ENCODE data around the gene PLEKHM1.
"Not testable (repeated sequence)": the region's sequence is repeated elsewhere in the genome, so short reads cannot be mapped to it uniquely, and the experiment has no call there.

The PLEKHM1 gene

DNA sequence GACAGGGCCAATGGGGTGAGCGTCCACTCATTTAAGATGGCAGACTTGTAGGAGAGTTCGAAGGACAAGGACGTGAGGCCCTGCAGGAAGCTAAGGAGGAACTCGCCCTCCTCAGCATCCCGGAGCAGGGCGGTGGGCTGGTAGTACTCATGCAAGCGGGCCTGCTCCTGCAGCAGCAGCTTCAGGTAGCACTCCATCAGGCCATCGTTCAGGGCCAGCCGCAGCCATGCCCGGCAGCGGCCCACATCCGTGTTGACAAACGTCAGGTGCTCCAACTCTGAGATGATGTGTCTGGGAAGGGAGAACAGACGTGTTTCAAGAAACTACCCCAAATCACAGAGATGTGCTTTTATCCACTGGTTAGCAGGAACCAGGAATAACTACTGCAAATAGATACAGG is 15.1 kb downstream of the PLEKHM1 start:
- not testable (repeated sequence) for H3K4me3 ChIP-seq (replicated peaks in 1 of 2; ENCODE audit: low read depth in 2 of 2, low read length in 2 of 2); DNase-seq (ENCODE audit: low read depth in 2 of 2)

GRCh38 chr17:45472249-45472648 is 18.3 kb downstream of the PLEKHM1 start:
- DNase-seq (ENCODE audit: low read depth in 2 of 2); H3K4me3 ChIP-seq (replicated peaks in 1 of 2; ENCODE audit: low read depth in 2 of 2, low read length in 2 of 2): not testable (repeated sequence)

- DNase-seq (ENCODE audit: low read depth in 2 of 2); H3K4me3 ChIP-seq (replicated peaks in 1 of 2; ENCODE audit: low read depth in 2 of 2, low read length in 2 of 2): not testable (repeated sequence)
Observed at GRCh38 chr17:45469204-45469563, 21.3 kb downstream of the PLEKHM1 start.

GRCh38 chr17:45468293-45469203 is 22.0 kb downstream of the PLEKHM1 start:
- not testable (repeated sequence) for DNase-seq (ENCODE audit: low read depth in 2 of 2); H3K4me3 ChIP-seq (replicated peaks in 1 of 2; ENCODE audit: low read depth in 2 of 2, low read length in 2 of 2)

GRCh38 chr17:45461524-45462327 is 28.8 kb downstream of the PLEKHM1 start:
- DNase-seq (ENCODE audit: low read depth in 2 of 2) = peak; percentile 14 to 48

DNA sequence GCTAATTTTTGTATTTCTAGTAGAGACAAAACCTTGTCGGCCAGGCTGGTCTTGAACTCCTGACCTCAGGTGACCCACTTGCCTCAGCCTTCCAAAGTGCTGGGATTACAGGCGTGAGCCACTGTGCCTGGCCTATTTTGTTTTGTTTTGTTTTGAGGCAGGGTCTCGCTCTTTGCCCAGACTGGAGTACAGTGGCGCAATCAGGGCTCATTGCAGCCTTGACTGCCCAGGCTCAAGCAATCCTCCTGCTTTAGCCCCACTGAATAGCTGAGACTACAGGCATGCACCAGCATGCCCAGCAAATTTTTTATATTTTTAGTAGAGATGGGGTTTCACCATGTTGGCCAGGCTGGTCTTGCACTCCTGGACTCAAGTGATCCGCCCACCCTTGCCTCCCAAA is 30.1 kb downstream of the PLEKHM1 start:
- H3K4me3 ChIP-seq (replicated peaks in 1 of 2; ENCODE audit: low read depth in 2 of 2, low read length in 2 of 2); DNase-seq (ENCODE audit: low read depth in 2 of 2): not testable (repeated sequence)

More at GRCh38 chr17:45461524-45462327, 28.8 kb downstream of the PLEKHM1 start:
- H3K4me3 ChIP-seq (replicated peaks in 1 of 2; ENCODE audit: low read depth in 2 of 2, low read length in 2 of 2) = not testable (repeated sequence)

DNA sequence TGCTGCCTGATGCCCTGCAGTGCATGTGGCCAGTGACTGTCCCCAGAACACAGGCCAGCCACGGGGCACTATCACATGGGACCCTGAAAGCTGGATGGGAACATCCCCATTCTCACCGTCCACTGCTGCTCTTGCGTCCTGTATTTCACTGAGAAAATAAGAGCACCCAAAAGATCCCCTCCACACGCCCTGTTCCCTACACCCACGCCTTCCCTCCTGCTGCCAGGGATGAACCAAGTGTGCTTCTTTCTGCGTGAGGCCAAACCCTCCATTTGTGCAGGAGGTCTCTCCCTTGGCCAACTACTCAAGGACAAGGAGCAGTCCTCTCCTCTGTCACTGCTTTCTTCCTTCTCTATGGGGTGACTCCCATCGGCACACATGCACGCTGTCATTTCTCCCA is 36.2 kb downstream of the PLEKHM1 start:
- DNase-seq (ENCODE audit: low read depth in 2 of 2); H3K4me3 ChIP-seq (replicated peaks in 1 of 2; ENCODE audit: low read depth in 2 of 2, low read length in 2 of 2): not testable (repeated sequence)

DNA sequence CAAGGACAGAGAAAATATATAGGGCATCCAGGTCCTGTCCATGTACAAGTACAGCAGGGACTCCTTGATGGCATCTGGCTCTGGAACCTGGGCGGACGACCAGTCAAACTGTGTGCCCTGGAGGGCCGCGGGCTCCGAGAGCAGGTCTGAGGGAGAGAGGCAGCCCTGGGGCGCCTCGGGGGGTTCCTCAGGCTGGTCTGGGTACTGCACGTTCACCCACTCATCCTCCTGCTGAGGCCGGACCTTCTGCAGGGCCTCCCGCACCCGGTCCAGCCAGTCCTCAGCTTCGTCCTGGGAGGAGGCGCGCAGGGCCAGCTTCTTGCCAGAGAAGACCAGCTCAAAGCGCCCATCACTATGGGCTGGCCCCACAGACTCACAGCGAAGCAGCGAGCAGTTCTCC is 36.8 kb downstream of the PLEKHM1 start:
- DNase-seq (ENCODE audit: low read depth in 2 of 2); H3K4me3 ChIP-seq (replicated peaks in 1 of 2; ENCODE audit: low read depth in 2 of 2, low read length in 2 of 2): not testable (repeated sequence)

DNA sequence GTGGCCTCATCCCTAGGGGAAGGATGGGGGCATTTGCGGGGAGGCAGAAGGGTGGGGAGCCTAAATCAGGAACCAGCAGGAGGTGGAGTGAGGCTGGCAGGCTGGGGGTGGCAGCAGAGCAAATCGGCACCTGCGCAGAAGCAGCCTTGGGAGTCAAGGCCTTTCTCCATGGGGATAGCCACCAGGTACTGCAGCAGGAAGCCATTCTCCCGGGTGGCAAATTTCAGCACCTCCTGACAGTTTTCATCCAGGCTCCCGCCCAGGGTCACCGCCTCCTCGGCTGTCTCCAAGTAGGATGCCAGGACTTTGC is 37.3 kb downstream of the PLEKHM1 start:
- DNase-seq (ENCODE audit: low read depth in 2 of 2); H3K4me3 ChIP-seq (replicated peaks in 1 of 2; ENCODE audit: low read depth in 2 of 2, low read length in 2 of 2): not testable (repeated sequence)

- not testable (repeated sequence) for DNase-seq (ENCODE audit: low read depth in 2 of 2); H3K4me3 ChIP-seq (replicated peaks in 1 of 2; ENCODE audit: low read depth in 2 of 2, low read length in 2 of 2)
Observed at GRCh38 chr17:45452329-45453224, 37.9 kb downstream of the PLEKHM1 start.

- DNase-seq (ENCODE audit: low read depth in 2 of 2); H3K4me3 ChIP-seq (replicated peaks in 1 of 2; ENCODE audit: low read depth in 2 of 2, low read length in 2 of 2): not testable (repeated sequence)
Observed at GRCh38 chr17:45451660-45452059, 38.9 kb downstream of the PLEKHM1 start.

GRCh38 chr17:45451131-45451530 is 39.4 kb downstream of the PLEKHM1 start:
- peak; percentile 14 for TF ChIP-seq CTCF (IDR thresholded peaks at IDR 0.05; ENCODE audit: low read depth, low read length)
- no peak for DNase-seq (ENCODE audit: low read depth in 2 of 2)
- no peak overlapping the region for H3K4me3 ChIP-seq (replicated peaks in 1 of 2; ENCODE audit: low read depth in 2 of 2, low read length in 2 of 2)

- not testable (repeated sequence) for DNase-seq (ENCODE audit: low read depth in 2 of 2); H3K4me3 ChIP-seq (replicated peaks in 1 of 2; ENCODE audit: low read depth in 2 of 2, low read length in 2 of 2)
Observed at GRCh38 chr17:45449708-45450329, 40.7 kb downstream of the PLEKHM1 start.

GRCh38 chr17:45449260-45449659 is 41.3 kb downstream of the PLEKHM1 start:
- not testable (repeated sequence) for DNase-seq (ENCODE audit: low read depth in 2 of 2); H3K4me3 ChIP-seq (replicated peaks in 1 of 2; ENCODE audit: low read depth in 2 of 2, low read length in 2 of 2)

DNA sequence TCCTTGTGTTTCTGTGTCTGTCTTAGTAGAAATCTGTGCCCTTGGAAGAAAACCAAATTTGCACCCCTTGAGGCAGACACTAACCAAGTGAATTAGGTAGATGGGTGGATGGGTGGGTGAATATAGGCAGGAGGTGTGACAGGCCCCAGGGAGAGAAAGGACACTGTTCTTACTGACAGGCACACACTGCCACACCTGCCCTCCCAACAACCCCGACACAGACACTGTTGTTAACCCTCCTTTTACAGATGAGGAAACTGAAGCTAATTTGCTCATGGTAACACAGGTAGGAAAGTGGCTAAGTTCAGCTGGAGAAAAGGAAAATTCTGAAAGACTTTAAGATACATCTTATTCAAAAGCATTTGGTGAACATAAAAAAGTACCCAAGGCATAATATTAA is 42.0 kb downstream of the PLEKHM1 start:
- DNase-seq (ENCODE audit: low read depth in 2 of 2); H3K4me3 ChIP-seq (replicated peaks in 1 of 2; ENCODE audit: low read depth in 2 of 2, low read length in 2 of 2): not testable (repeated sequence)

DNA sequence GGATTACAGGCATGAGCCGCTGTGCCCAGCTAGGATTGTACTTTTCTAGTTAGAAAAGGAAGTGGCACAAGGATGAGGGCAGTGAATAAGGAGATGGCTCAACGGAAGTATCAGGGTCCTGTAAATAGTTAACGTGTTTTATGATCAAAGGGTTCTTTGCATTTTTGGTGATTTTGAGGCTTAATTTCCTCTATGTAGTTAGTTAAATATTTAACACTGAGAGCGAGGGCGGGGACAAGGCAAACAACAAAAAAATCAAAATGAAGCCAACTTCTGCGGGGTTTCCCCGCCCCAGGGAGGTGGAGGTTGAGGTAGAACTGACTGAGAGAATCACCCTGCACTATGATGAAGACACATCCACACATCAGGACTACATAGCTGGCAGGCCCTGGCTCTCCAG is 42.5 kb downstream of the PLEKHM1 start:
- DNase-seq (ENCODE audit: low read depth in 2 of 2) = not testable (repeated sequence)

More for the DNA sequence above, 42.5 kb downstream of the PLEKHM1 start:
- H3K4me3 ChIP-seq (replicated peaks in 1 of 2; ENCODE audit: low read depth in 2 of 2, low read length in 2 of 2) = not testable (repeated sequence)

All from cardiac fibroblast (primary cell).